Endothelial cell of umbilical vein (primary cell): ENCODE measurements around the gene SLC14A1.

ENCODE experiments used
- EZH2 ChIP-seq: IDR thresholded peaks from 2 replicates; pipeline ENCODE4 v1.6.1; 2012; ENCODE audit warnings: borderline replicate concordance, low read depth, mild to moderate bottlenecking, moderate library complexity, low read length, inconsistent platforms; ENCODE audit not compliant: severe bottlenecking
- TF ChIP-seq, protein P1 (sequence below), 2 donors: IDR thresholded peaks; 1 replicate in 1 of 2; 2 replicates in 1 of 2; pipeline ENCODE4 v1.5.1; 2011; ENCODE audit warnings: low read length in 2 of 2, mild to moderate bottlenecking in 2 of 2, moderate library complexity in 2 of 2, control low read depth in 1 of 2, inconsistent platforms in 1 of 2, low read depth in 1 of 2; ENCODE audit not compliant: insufficient read depth in 1 of 2; ENCODE audit errors: extremely low read depth in 1 of 2

DNA sequence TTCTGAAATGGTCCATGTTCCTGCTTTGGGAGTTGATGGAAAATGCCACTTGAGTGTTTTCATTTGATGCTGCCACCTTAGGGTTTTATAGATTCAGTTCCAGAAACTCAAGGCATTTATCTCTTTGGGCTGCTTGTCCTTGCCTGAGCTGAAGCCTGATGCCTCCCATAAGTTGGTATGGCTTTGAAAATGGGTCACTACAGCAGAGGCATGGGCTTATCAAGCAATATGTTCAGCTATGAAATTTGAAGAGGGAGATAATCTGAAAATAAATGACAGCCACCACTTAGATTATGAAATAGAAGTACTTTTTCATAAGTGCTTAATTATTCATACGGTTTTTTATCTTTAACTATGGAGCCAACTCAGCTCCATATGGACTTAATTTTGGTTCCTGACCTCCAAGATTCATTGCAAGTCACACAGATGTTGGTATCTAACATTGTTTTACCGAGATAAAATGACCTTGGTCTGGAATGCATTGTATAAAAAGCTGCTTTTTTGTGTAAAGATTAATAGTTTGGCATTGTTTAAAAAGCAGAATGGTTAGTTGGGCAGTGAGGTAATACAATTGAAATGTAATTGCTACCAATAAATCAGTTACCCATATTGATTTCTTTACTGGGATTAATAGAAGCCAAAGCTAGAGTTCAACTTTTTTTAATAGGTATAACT, 4.5 kb downstream of the SLC14A1 start:
- TF ChIP-seq, protein P1, sequence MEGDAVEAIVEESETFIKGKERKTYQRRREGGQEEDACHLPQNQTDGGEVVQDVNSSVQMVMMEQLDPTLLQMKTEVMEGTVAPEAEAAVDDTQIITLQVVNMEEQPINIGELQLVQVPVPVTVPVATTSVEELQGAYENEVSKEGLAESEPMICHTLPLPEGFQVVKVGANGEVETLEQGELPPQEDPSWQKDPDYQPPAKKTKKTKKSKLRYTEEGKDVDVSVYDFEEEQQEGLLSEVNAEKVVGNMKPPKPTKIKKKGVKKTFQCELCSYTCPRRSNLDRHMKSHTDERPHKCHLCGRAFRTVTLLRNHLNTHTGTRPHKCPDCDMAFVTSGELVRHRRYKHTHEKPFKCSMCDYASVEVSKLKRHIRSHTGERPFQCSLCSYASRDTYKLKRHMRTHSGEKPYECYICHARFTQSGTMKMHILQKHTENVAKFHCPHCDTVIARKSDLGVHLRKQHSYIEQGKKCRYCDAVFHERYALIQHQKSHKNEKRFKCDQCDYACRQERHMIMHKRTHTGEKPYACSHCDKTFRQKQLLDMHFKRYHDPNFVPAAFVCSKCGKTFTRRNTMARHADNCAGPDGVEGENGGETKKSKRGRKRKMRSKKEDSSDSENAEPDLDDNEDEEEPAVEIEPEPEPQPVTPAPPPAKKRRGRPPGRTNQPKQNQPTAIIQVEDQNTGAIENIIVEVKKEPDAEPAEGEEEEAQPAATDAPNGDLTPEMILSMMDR (IDR thresholded peaks at IDR 0.05; ENCODE audit: extremely low read depth in 1 of 2, insufficient read depth in 1 of 2, low read depth in 1 of 2, low read length in 2 of 2) = no peak
- no peak for TF ChIP-seq EZH2
